HG02623 (cell line): ENCODE data around the gene ANKRD40CL.
"Not testable (repeated sequence)": the region's sequence is repeated elsewhere in the genome, so short reads cannot be mapped to it uniquely, and the experiment has no call there.

Experiments used
- ATAC-seq: cut with Tn5 transposase; IDR thresholded peaks from one replicate; pipeline ENCODE4 v1.9.1; 2021; ENCODE audit warnings: moderate library complexity; ENCODE audit not compliant: unreplicated experiment

Gene ANKRD40CL

GRCh38 chr17:50767446-50767845, at the start of gene ANKRD40CL:
TSS of gene ANKRD40CL (minus strand) at chr17:50767518. CDS start at chr17:50766913, 605 bp downstream.
- ATAC-seq: no peak

DNA sequence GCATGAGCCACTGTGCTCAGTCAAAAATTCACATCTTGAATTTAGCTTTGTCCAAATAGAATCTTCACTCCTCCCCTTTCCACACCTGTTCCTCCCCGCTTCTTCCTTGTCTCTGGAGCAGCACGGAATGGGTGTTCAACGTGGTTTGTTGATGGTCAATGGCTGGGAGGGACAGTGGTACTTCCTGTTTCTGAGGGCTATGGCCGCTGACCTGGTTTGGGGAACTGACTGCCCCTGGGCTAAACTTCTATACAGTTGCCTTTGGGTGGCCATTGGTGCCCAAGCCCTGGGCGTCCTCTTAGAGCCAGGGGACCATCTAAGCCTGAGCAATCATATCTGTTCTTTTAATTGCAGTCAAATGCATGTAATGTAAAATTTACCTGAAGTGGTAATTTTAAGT, 49.0 kb upstream of the ANKRD40CL start:
- ATAC-seq: no peak

DNA sequence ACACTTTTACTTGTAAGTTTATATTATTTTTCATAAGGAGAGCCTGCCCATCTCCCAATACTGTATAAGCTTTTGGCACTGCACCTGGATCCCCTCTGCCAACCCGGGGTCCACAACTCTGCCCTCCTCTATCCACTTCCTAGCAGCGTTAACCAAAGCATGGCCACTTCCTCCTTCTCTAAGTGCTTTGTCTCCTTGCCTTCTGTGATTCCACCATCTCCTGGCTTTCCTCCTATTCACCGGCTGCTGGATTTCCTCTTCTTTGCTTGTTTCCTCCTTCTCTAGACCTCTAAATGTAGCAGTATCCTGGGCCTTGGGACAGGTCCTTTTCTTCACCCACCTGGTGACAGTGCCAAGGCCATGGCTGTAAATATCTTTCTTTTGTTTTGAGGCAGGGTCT, 48.1 kb upstream of the ANKRD40CL start:
- ATAC-seq: no peak

DNA sequence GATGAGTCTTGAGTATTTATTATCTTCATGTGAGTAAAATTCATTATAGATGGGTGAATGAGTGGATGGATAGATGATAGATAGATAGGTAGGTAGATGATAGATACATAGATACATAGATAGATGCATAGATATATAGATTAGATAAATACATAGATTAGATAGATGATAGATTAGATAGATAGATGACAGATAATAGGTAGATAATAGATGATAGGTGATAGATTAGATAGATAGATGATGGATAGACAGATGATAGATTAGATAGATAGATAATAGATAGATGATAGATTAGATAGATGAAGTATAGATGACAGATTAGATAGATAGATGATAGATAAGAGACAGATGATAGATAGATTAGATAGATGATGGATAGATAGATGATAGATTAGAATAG, 46.3 kb upstream of the ANKRD40CL start:
- ATAC-seq: no peak

GRCh38 chr17:50808888-50809287, 41.6 kb upstream of the ANKRD40CL start:
- no peak for ATAC-seq

DNA sequence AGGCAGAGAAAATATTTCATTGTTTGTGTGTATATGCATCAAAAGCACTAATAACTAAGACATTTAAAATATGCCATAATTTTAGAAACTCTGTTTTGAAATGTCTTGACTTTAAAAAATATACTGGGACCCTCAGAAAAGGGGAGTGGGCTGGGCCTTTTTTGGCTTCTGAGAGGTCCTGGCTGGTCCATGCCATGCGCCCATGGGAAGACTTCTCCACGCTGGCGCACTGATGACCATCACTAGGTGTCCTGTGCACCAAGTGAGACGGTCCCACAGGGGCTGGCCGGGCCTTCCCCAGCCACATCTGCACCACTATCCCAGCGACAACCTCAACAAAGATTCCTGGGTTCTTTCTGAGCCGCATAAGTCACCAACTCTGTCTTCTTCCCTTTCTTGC, 41.1 kb upstream of the ANKRD40CL start:
- ATAC-seq: no peak

GRCh38 chr17:50807675-50808074, 40.4 kb upstream of the ANKRD40CL start:
- ATAC-seq: no peak

GRCh38 chr17:50807009-50807408, 39.7 kb upstream of the ANKRD40CL start:
- ATAC-seq: no peak

DNA sequence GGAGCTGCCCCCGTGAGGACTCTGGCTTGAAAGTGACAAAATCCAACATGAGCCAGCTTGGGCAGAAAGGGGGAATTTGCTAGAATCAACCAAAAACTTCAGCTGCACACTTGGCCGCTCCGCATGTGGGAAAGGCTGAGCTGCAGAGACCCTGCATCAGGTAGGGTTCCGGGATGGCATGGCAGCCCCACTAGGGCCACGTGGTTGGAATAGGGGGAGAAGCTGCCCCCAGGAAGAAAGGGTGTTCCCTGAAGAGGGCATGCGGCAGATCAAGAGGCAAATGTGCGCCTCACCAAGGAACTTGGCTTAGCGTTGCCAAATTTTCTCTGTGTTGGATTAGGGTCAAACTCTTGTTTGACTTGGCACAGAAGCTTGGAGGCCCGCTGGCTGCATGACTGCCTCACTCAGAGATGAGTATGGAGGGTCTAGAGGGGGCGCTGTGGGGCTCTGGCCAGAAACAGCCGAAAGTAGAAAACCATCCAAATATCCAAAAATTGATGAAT, 38.9 kb upstream of the ANKRD40CL start:
- no peak for ATAC-seq

DNA sequence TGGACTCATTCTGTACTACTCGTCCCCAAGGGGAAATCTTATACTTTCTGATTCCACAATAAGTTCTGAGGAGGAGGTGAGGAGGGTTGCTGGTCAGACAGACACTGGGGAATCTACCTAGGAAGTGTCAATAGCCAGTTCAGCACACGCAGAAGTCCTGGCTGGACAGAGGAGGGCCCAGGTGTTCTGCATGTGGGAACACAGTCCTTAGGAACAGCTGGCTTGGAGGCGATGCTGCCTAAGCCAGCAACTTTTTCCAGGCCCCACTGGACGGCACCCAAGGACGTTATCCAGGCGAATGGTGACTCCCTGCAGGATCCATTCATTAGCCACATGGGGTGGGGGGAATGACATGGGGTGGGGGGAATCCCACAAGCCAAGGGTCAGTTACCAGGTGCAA, 38.2 kb upstream of the ANKRD40CL start:
- ATAC-seq: no peak

GRCh38 chr17:50804749-50805475, 37.6 kb upstream of the ANKRD40CL start:
- not testable (repeated sequence) for ATAC-seq

DNA sequence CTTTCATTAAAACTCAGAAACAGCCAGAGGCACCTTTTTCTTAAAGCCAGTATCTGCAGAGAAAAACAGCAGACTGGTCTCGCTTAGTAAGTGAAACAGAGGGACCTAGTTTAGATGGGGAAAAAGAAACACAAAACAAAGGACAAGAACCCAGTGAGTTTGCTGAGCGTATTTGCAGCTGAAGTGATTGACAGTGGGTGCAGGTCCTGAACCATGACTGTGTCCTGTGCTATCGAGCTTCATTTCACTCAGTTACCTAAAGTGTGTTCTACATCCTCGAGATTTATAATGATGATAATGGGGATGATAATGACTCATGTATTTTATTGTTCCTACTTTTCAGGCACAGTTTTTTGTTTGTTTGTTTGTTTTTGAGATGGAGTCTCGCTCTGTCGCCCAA, 36.4 kb upstream of the ANKRD40CL start:
- no peak for ATAC-seq

DNA sequence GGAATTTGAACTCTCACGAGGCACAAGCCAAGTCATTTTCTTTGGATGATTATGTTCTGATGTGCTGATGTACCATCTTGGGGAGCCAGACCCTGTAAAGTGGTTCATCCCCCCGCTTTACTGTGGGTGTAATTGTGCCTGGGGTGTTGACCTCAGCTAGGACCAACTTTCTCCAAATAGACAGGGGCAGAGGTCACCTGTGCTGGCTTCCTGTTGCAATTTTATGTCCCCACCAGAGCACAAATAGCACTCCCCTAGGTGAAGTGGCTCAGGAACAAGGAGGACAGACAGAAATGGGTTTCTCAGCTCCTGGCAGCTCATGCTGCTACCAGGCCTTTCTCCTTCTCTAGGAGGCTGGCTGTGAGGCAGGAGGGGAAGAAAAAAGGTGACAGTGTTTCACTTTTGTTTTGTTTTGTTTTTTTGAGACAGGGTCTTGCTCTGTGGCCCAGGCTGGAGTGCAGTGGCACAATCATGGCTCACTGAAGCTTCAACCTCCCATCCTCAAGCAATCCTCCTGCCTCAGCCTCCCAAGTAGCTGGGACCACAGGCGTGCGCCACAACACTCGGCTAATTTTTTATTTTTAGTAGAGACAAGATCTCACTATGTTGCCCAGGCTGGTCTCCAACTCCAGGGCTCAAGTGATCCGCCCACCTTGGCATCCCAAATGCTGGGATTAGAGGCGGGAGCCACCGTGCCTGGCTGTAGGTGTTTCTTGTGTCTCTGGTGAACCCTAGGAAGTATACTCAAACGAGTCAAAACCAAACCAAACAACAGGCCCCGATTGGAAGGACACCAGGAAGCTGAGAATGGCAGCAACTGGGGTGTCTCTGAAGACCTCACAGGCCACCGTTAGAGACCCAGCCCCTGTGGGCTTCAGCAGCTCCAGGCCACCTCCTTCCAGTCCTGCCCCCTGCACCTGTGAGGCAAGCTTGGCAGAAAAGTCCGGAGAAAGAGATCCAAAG, 35.6 kb upstream of the ANKRD40CL start:
- ATAC-seq: no peak

DNA sequence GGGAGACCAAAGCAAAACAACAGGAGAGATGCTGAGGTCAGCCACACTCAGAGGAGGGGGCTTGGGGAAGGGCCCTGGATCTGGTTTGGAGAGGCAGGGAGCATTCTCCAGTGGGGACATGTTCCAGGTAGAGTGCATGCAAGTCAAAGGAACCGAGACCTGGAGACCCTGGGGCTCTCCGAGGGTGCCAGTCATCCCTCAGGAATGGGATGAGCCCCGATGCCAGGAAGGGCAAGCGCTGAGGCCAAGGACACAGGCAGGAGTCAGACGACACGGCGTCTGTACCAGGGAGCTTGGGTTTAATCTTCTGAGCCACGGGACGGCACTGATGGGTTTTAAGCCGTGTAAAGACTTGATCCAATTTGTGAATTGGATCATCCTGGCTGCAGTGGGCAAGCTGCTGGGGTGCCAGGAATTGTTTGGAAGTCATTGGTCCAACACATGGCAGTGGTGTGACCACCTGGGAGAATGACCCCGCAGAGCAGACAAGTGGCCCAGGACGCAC, 32.9 kb upstream of the ANKRD40CL start:
- ATAC-seq: no peak

- ATAC-seq: no peak
Measured at GRCh38 chr17:50799582-50799981, 32.3 kb upstream of the ANKRD40CL start.

- no peak for ATAC-seq
Measured at GRCh38 chr17:50798424-50799288, 31.3 kb upstream of the ANKRD40CL start.

DNA sequence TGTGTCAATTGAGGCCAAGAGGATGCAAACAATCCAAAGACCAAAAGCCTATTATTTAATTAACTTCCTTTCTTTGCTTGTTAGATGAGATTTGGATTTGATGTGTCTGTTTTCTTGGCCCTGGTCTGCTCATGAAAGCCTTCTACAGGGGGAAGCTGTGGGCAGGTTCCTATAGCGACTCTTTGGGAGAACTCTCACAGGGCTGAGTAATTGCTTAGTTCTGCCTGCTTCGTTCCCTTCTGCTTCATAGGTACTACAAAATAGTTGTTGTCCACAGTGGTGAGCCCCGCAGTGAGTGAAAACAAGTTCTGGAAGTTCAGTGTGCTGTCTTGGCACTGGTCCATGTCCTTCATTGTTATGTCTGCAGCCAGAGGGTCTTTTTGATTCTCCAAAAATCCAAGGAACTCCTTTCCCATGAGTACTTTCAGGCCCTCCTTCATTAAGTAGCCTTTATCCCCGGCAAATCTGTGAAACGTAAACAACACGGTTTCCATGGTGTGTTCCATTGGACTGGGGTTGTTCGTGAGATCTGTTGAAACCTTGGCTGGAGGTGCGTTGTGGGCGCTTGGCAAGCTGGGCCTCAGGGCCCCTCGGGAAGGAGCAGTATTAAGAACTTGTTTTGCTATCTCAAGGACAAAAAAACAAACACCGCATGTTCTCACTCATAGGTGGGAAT, 30.0 kb upstream of the ANKRD40CL start:
- ATAC-seq: no peak

DNA sequence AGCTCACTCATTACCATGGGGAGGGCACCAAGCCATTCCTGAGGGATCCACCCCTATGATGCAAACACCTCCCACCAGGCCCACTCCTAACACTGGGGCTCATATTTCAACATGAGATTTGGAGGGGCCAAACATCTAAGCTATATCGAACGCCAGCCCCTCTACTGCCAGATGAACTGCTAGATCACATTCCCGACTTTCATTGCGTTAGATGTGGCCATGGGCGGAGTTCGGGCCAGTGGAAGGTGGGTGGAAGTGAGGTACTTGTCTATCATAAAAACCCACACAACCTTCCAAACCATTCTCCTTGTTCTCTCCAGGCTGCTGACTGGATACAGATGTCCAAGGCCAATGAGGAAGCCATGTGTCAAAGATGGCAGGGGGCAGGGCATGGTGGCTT, 27.0 kb upstream of the ANKRD40CL start:
- ATAC-seq: no peak

DNA sequence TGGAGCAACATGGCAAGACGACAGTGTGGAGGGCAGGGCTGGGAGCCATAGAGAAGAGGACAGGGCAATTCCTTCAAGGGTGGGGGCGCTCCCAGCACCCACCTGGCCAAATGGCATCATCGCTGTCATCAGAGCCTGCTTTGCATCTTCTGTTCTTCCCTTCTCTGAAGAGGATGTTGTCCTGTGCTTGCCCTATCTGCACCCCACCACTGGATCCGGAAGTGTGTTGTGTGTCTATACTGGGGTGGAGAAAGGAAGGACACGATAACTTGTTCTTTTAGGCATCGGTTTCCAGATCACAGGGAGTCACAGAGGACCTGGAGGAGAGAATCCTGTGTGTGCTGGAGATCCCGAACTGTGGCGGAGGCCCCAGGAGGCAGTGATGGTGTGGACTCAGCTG, 25.7 kb upstream of the ANKRD40CL start:
- ATAC-seq: no peak

GRCh38 chr17:50792132-50792531, 24.8 kb upstream of the ANKRD40CL start:
- no peak for ATAC-seq
